NCI-H526 (cell line): Measurements from ENCODE around the gene ZNF724.

Experiments
- DNase-seq, 2 experiments: peaks; one replicate each; lab custom pipeline; 2025; lab: John Stamatoyannopoulos, UW

ZNF724 gene

DNA sequence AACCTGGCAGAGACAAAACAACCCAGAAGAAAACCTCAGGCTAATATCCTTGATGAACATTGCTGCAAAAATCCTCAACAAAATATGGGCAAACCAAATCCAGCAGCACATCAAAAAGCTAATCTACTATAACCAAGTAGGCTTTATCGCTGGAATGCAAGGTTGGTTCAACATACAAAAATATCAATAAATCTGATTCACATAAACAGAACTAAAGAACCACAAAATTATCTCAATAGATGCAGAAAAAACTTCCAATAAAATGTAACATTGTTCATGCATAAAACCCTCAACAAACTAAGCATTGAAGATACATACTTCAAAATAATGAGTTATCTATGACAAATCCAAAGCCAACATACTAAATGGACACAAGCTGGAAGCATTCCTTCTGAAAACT lies 8.8 kb downstream of the ZNF724 start:
- no peak for DNase-seq

DNA sequence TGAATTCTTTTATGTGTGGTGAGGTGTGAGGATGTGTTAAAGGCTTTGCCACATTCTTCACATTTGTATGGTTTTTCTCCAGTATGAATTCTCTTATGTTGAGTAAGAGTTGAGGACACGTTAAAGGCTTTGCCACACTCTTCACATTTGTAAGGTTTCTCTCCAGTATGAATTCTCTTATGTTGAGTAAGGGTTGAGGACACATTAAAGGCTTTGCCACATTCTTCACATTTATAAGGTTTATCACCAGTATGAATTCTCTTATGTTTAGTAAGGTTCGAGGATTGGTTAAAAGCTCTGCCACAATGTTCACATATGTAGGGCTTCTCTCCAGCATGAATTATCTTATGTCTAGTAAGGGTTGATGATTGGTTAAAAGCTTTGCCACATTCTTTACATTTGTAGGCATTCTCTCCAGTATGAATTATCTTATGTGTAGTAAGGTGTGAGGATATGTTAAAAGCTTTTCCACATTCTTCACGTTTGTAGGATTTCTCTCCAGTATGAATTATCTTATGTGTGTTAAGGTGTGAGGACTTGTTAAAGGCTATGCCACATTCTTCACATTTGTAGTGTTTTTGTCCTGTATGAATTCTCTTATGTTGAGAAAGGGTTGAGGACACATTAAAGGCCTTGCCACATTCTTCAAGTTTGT lies 27.1 kb downstream of the ZNF724 start:
- DNase-seq: no peak

DNA sequence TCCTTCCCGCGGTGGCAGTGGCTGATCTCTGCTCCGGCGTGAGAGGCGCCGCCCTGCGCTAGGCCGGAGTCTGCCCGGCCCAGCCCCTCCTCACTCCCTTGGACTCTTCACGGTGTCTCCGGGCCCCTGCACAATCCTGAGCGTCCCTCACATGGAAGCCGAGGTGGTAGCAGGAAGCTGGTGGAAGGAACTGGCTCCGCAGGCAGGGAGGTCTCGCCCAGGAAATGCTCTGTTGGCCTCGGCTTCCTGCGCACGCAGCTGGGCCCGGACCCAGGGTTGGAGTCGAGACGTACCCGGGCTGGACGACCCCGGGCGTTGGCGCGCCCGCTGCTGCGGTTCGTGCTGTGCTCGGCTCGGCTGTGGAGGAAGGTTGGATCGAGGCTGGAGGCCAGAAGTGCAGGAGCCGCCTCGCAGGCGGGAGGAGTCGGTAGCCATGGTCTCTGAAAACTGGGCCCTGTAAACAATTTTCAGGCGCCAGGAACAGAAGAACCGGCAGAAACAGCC lies 46.3 kb downstream of the ZNF724 start:
- no peak for DNase-seq

GRCh38 chr19:23190341-23190740 lies 59.9 kb downstream of the ZNF724 start:
- DNase-seq: no peak

GRCh38 chr19:23183251-23183650 lies 66.9 kb downstream of the ZNF724 start:
- no peak for DNase-seq
